GM18951 (cell line): ENCODE results near the gene CFAP45.

Experiments used
- POLR2A ChIP-seq: IDR thresholded peaks from 4 replicates; pipeline ENCODE4 v1.6.1; 2011; ENCODE audit warnings: mild to moderate bottlenecking; ENCODE audit not compliant: insufficient read length, insufficient read depth; ENCODE audit errors: extremely low read depth
- in situ Hi-C: fragments of 300-500 bp; cut with MboI; formaldehyde crosslinking; loops from one replicate; pipeline ENCODE4 v1.12.0; 2022; ENCODE audit warnings: low sequenced_read_pairs, mixed read lengths, inconsistent platforms; ENCODE audit not compliant: unreplicated experiment

CFAP45 gene

GRCh38 chr1:159941141-159941540 lies 41.2 kb upstream of the CFAP45 start:
- in situ Hi-C loops, result loop anchor here (5.0 kb wide), 1 partner anchor 61 kb away; no protein-coding TSS in a partner anchor
- TF ChIP-seq POLR2A, result no peak

- in situ Hi-C loops, result loop anchor here (5.0 kb wide), 1 partner anchor 62 kb away; no protein-coding TSS in a partner anchor
- TF ChIP-seq POLR2A, result no peak
These were observed 40.1 kb upstream of the CFAP45 start for GRCh38 chr1:159940006-159940620.

GRCh38 chr1:159939678-159940002 lies 39.7 kb upstream of the CFAP45 start:
- in situ Hi-C loops, result loop anchor here (5.0 kb wide), 1 partner anchor 63 kb away; no protein-coding TSS in a partner anchor
- TF ChIP-seq POLR2A, result no peak

GRCh38 chr1:159938905-159939677 lies 39.1 kb upstream of the CFAP45 start:
- no peak for TF ChIP-seq POLR2A
- in situ Hi-C loops, result no loop called here

- in situ Hi-C loops, result no loop called here
- TF ChIP-seq POLR2A, result no peak
These were observed 38.4 kb upstream of the CFAP45 start for GRCh38 chr1:159938211-159938852.

GRCh38 chr1:159937054-159937750 lies 37.2 kb upstream of the CFAP45 start:
- in situ Hi-C loops, result no loop called here
- TF ChIP-seq POLR2A, result no peak

- in situ Hi-C loops, result no loop called here
- TF ChIP-seq POLR2A, result no peak
These were observed 36.4 kb upstream of the CFAP45 start for GRCh38 chr1:159936273-159936904.

DNA sequence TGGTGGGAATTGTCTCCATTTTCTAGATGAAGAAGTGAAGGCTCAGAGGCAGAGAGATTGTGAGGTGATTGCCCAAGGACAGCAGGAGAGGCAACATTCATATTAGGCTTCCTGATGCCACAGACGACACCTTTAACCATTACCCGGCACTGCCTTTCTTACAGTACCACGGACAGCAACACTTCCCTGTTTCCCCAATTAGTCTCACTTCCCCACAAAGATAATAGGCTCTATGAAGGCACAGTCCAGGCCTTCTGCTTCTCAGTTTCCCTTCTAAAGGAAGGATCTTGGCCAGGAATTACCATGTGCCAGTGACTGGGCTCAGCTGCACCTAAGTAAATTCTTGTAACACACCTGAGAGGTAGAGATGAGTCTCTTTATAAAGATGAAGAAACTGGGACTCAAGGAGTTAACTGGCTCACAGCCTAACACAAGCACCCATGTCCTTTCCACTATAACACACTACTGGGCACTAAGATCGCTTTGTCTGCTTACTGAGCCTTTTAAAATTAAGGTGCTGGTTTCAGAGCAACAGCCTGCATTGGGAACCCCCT lies 35.8 kb upstream of the CFAP45 start:
- no peak for TF ChIP-seq POLR2A
- in situ Hi-C loops, result no loop called here

- in situ Hi-C loops, result no loop called here
These were observed 35.3 kb upstream of the CFAP45 start for GRCh38 chr1:159935305-159935704.

GRCh38 chr1:159934136-159935039 lies 34.4 kb upstream of the CFAP45 start:
- in situ Hi-C loops, result no loop called here
- no peak for TF ChIP-seq POLR2A

More at GRCh38 chr1:159935305-159935704, 35.3 kb upstream of the CFAP45 start:
- no peak for TF ChIP-seq POLR2A

- no peak for TF ChIP-seq POLR2A
- in situ Hi-C loops, result no loop called here
These were observed 33.4 kb upstream of the CFAP45 start for GRCh38 chr1:159933347-159933746.
